Measurements from ENCODE around the gene ARRDC3. TPM values are rescaled to one million over a fixed set of nuclear protein-coding genes. Genes with fewer than 3 reads are reported as not detected.

The ARRDC3 gene
- total and polyA plus RNA-seq, 9 of the 15 experiments (the other 6 are each of a cell fraction or from before 2014, with no cell fraction given), result 15.3 to 58.1 (median 39.4) TPM

GRCh38 chr5:91357012-91357634 lies 26.0 kb downstream of the ARRDC3 start:
- no peak; the same call in 1 of the 3 replicates for ATAC-seq
- Histone ChIP-seq H3K9ac (ENCODE audit: insufficient read depth in 1 of 2, low read depth in 2 of 2, low read length in 2 of 2) (peak overlapping the region in 1 of 2 experiments; percentile 46; a peak in 1 of 4 replicates), H3K4me1 (replicated peaks in 1 of 2; ENCODE audit: control insufficient read depth in 2 of 2, insufficient read depth in 2 of 2, low read length in 2 of 2) (no peaks in the 10 kb centered on the region), H4K20me1 (replicated peaks; ENCODE audit: control insufficient read depth, insufficient read depth, low read length) (no peaks in the 10 kb centered on the region), H3K9me1 (ENCODE audit: control insufficient read depth, insufficient read depth, low read length) (no peaks in the 10 kb centered on the region), H3K27me3 (ENCODE audit: control insufficient read depth in 2 of 2, insufficient read depth in 2 of 2, low read length in 2 of 2) (peaks cover 0 to 4% of the 10 kb centered on the region in 2 experiments; a peak in 1 of 5 replicates), H3K4me3 (no peak overlapping the region), H3K79me2 (ENCODE audit: control insufficient read depth, insufficient read depth, low read length) (no peaks in the 10 kb centered on the region), H3K4me2 (ENCODE audit: insufficient read depth, low read length) (no peak overlapping the region), H3K27ac (ENCODE audit: extremely low read depth, low read depth, low read length) (no peak overlapping the region), H2AFZ (ENCODE audit: low read depth, low read length) (no peak overlapping the region), H3K9me3 (replicated peaks; ENCODE audit: control insufficient read depth, insufficient read depth, low read depth, low read length) (no peaks in the 10 kb centered on the region; the same call in 1 of the 2 replicates), H3K36me3 (ENCODE audit: control insufficient read depth, insufficient read depth, low read length) (no peaks in the 10 kb centered on the region)
- ChIA-PET POLR2A (interaction anchor here (0.6 to 2.2 kb wide), 4 partner anchors 10 to 32 kb away, joined by 3 to 14 read pairs (median 4); no protein-coding TSS in a partner anchor), CTCF (ENCODE audit: low intra/inter-chr PET ratio) (no interaction called here)
- in situ Hi-C loops (cut with MboI), result no loop called here
- no TSS peak for BruUV-seq (replicated peaks)
- FAIRE-seq, result no peak
- DNase-seq (ENCODE audit: extremely low read depth in 1 of 4, low spot score in 3 of 4), result no peak
- 36% methylated on average over 8 of the region's 8 CpGs for WGBS (ENCODE audit: insufficient coverage, low coverage, missing lambda C conversion rate)
- intact Hi-C loops (cut with micrococcal nuclease), result no loop called here
- no peak for TF ChIP-seq ZBTB12 (CRISPR knock-in tag; IDR thresholded peaks at IDR 0.05)
- no peak for TF ChIP-seq ZBTB8A (IDR thresholded peaks at IDR 0.05; ENCODE audit: partially characterized antibody)
- no peak for TF ChIP-seq HSF4 (CRISPR knock-in tag; IDR thresholded peaks at IDR 0.05; ENCODE audit: borderline replicate concordance)
- TF ChIP-seq THRA (IDR thresholded peaks at IDR 0.05), result no peak
- no peak for TF ChIP-seq ZNF644 (tag; IDR thresholded peaks at IDR 0.05; ENCODE audit: low read depth)
- TF ChIP-seq PATZ1 (CRISPR knock-in tag; IDR thresholded peaks at IDR 0.05; ENCODE audit: borderline replicate concordance), result no peak
- TF ChIP-seq ZNF41 (CRISPR knock-in tag; conservative IDR thresholded peaks at IDR 0.05), result no peak
- TF ChIP-seq ZEB2 (IDR thresholded peaks at IDR 0.05), result no peak
- TF ChIP-seq TOE1 (IDR thresholded peaks at IDR 0.05; ENCODE audit: borderline replicate concordance), result no peak
- TF ChIP-seq TOE1 (CRISPR knock-in tag; IDR thresholded peaks at IDR 0.05; ENCODE audit: borderline replicate concordance, low read depth), result no peak
- TF ChIP-seq TRIM25 (IDR thresholded peaks at IDR 0.05; ENCODE audit: borderline replicate concordance), result no peak
- no peak for TF ChIP-seq NR0B1 (IDR thresholded peaks at IDR 0.05; ENCODE audit: partially characterized antibody)
- no peak for TF ChIP-seq USF1 (CRISPR knock-in tag; IDR thresholded peaks at IDR 0.05)
